ENCODE data around the gene ZCCHC4. TPM values are rescaled to one million over a fixed set of nuclear protein-coding genes. Genes with fewer than 3 reads are reported as not detected.
"Not testable (repeated sequence)": the region's sequence is repeated elsewhere in the genome, so short reads cannot be mapped to it uniquely, and the experiment has no call there.

Gene ZCCHC4
- total and polyA plus RNA-seq, 2 of the 8 experiments (the other 6 are each of a cell fraction or from before 2014, with no cell fraction given) = 9.8 to 12.5 TPM

DNA sequence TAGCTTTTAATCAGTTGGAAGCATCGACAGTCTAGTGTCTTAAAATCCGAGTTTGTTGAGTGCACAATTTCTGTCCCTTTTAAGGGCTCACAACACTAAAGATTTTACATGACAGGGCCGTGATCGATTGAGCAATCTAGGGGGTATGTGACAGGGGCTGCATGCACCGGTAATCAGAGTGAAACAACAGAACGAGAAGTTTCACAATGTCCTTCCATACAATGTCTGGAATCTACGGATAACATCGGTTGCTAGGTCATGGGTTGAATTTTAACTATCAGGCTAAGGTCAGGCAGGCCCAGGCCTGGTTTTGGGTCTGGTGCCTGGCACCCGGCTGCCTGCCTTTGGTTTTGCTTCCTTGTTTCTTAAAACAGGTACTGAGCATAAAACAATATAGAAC lies 60.0 kb downstream of the ZCCHC4 start:
- H2BK12ac ChIP-seq (ENCODE audit: low read depth, low read length); H3K4me2 ChIP-seq (ENCODE audit: insufficient read depth in 1 of 2, low read depth in 2 of 2, low read length in 2 of 2); H3K36me3 ChIP-seq (ENCODE audit: control insufficient read depth in 2 of 4, insufficient read depth in 4 of 4, low read length in 3 of 4); H3K56ac ChIP-seq (replicated peaks; ENCODE audit: insufficient read length, low read depth, low read length); H2BK20ac ChIP-seq (ENCODE audit: low read length); H3K27ac ChIP-seq (ENCODE audit: low read depth, low read length); H3K4me1 ChIP-seq (replicated peaks in 1 of 4; ENCODE audit: control insufficient read depth in 3 of 4, insufficient read depth in 4 of 4, low read length in 3 of 4); H3K79me1 ChIP-seq (ENCODE audit: low read depth, low read length); H3K14ac ChIP-seq (ENCODE audit: insufficient read length); H4K8ac ChIP-seq (ENCODE audit: extremely low read depth, insufficient read depth, low read length); H3K23ac ChIP-seq (ENCODE audit: insufficient read length); H3K23me2 ChIP-seq (ENCODE audit: low read depth, low read length); H4K5ac ChIP-seq (ENCODE audit: insufficient read length, low read depth, low read length); H4K20me1 ChIP-seq (replicated peaks in 1 of 2; ENCODE audit: control insufficient read depth in 1 of 2, insufficient read depth in 2 of 2, low read length in 2 of 2); H3K9ac ChIP-seq (replicated peaks in 1 of 4; ENCODE audit: extremely low read depth in 1 of 4, low read depth in 3 of 4, low read length in 3 of 4); H3K18ac ChIP-seq (ENCODE audit: extremely low read depth, low read length); H3K9me3 ChIP-seq (ENCODE audit: insufficient read depth in 2 of 2, low read depth in 1 of 2, low read length in 1 of 2); H2BK5ac ChIP-seq (ENCODE audit: low read depth, low read length); H3K4me3 ChIP-seq (ENCODE audit: extremely low read depth in 1 of 4, insufficient read depth in 2 of 4, low read depth in 3 of 4, low read length in 4 of 4); H3K4ac ChIP-seq (replicated peaks; ENCODE audit: insufficient read length, low read depth, low read length); FAIRE-seq; H2BK120ac ChIP-seq (replicated peaks; ENCODE audit: low read depth, low read length); H2AFZ ChIP-seq (ENCODE audit: low read length); H4K91ac ChIP-seq (replicated peaks; ENCODE audit: insufficient read length, low read length); CTCF ChIA-PET (ENCODE audit: partially characterized antibody); DNase-seq (ENCODE audit: low read depth in 1 of 2, low spot score in 2 of 2); H3K27me3 ChIP-seq (replicated peaks in 1 of 4; ENCODE audit: control insufficient read depth in 3 of 4, extremely low read depth in 1 of 4, insufficient read depth in 3 of 4, low read length in 3 of 4); H2AK5ac ChIP-seq (ENCODE audit: low read depth, low read length); H3K79me2 ChIP-seq (ENCODE audit: control insufficient read depth in 1 of 2, insufficient read depth in 2 of 2, low read length in 2 of 2); H2BK15ac ChIP-seq (ENCODE audit: low read length): not testable (repeated sequence)
- WGBS, 2 experiments (ENCODE audit: extremely low coverage in 1 of 2, insufficient coverage in 1 of 2, insufficient read length in 1 of 2, insufficient replicate concordance in 2 of 2, low coverage in 1 of 2, low lambda C conversion rate in 2 of 2, missing lambda C conversion rate in 1 of 2) = 93% methylated on average over 9 of the region's 9 CpGs; no CpG with 5 or more reads in 1 of the 2 experiments
- POLR2A ChIA-PET (ENCODE audit: partially characterized antibody) = interaction anchor here (1.2 kb wide), 1 partner anchor 139 kb away, joined by 3 read pairs; the partner anchor contains the start of gene PI4K2B
